IPS-18a (cell line): ENCODE results near the gene C12orf50.

Experiments used
- H3K27ac ChIP-seq: one replicate; pipeline ENCODE4 v1.5.1; 2013; ENCODE audit warnings: low read length
- H3K27me3 ChIP-seq: one replicate; pipeline ENCODE4 v1.6.1; 2013; ENCODE audit warnings: mild to moderate bottlenecking, low read length; ENCODE audit not compliant: control insufficient read depth, insufficient read depth
- H3K36me3 ChIP-seq: one replicate; pipeline ENCODE4 v1.6.1; 2013; ENCODE audit warnings: low read depth, low read length; ENCODE audit not compliant: control insufficient read depth
- H3K4me1 ChIP-seq: one replicate; pipeline ENCODE4 v1.6.1; 2013; ENCODE audit warnings: low read depth, low read length; ENCODE audit not compliant: control insufficient read depth
- H3K4me3 ChIP-seq: one replicate; pipeline ENCODE4 v1.5.1; 2013; ENCODE audit warnings: low read length
- H3K9ac ChIP-seq: one replicate; pipeline ENCODE4 v1.6.1; 2013; ENCODE audit warnings: mild to moderate bottlenecking, low read length, moderate library complexity
- H3K9me3 ChIP-seq: one replicate; pipeline ENCODE4 v1.6.1; 2013; ENCODE audit warnings: low read depth, low read length; ENCODE audit not compliant: control insufficient read depth

C12orf50 gene

DNA sequence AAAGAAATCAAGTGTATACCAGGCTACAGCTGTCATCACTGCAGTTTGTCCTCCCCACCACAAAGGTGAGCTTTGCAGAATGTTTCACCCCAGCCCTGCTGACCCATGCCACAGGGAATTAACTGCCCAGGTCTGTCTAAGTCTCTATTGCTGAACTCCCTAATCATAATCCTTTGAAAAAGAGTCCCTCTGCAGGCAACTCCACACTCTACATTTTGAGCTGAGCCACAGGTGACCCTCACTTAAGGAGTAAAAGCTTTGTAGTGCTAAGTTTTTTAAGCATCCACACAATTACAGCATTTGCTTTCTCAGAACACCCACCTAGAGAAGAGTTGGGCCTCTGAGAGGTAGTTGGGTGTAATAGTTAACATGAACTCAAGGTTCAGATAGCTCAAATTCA, 90.0 kb downstream of the C12orf50 start:
- no peak overlapping the region for H3K9ac ChIP-seq
- H3K9me3 ChIP-seq: no peaks in the 10 kb centered on the region
- H3K27ac ChIP-seq: no peak overlapping the region
- H3K27me3 ChIP-seq: no peaks in the 10 kb centered on the region
- H3K4me3 ChIP-seq: no peak overlapping the region
- no peaks in the 10 kb centered on the region for H3K4me1 ChIP-seq
- H3K36me3 ChIP-seq: no peaks in the 10 kb centered on the region

DNA sequence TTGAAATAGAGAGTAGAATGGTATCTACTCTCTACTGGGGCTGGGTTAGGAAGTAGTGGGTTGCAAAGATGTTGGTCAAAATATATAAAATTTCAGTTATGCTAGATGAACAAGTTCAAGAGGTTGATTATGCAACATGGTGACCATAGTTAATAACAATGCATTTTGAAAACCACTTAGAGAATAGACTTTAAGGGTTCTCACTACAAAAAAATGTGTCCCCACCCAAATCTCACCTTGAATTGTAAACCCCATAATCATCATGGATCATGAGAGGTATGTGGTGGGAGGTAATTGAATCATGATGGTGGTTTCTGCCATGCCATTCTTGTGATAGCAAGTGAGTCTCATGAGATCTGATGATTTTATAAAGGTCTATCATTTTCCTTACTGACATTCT, 94.0 kb downstream of the C12orf50 start:
- H3K36me3 ChIP-seq: no peaks in the 10 kb centered on the region
- no peak overlapping the region for H3K27ac ChIP-seq
- no peak overlapping the region for H3K4me3 ChIP-seq

DNA sequence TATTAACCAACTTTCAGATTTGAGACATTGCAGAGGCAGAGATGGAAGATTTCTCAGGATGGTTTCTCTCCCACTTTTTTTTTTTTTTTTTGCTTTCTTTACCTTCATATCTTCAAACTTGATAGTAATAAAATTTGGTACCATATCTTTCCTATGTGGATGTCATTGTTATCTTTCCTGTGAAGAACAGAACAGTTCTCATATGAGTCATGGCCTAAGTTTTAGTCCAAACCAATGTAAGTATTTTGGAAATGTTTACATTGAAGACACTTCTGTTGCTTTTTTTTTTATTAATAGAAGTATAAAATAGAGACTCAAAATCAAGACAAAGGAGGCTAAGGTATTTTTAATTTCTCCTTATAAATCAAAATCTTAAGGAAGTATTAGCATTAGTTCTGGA, 95.2 kb downstream of the C12orf50 start:
- no peaks in the 10 kb centered on the region for H3K27me3 ChIP-seq
- no peaks in the 10 kb centered on the region for H3K4me1 ChIP-seq
- H3K27ac ChIP-seq: no peak overlapping the region
- H3K36me3 ChIP-seq: no peaks in the 10 kb centered on the region
- H3K9ac ChIP-seq: no peak overlapping the region
- H3K9me3 ChIP-seq: no peaks in the 10 kb centered on the region
- H3K4me3 ChIP-seq: no peak overlapping the region

More for the DNA sequence above, 94.0 kb downstream of the C12orf50 start:
- H3K4me1 ChIP-seq: no peaks in the 10 kb centered on the region
- no peaks in the 10 kb centered on the region for H3K27me3 ChIP-seq
- H3K9me3 ChIP-seq: no peaks in the 10 kb centered on the region
- no peak overlapping the region for H3K9ac ChIP-seq

DNA sequence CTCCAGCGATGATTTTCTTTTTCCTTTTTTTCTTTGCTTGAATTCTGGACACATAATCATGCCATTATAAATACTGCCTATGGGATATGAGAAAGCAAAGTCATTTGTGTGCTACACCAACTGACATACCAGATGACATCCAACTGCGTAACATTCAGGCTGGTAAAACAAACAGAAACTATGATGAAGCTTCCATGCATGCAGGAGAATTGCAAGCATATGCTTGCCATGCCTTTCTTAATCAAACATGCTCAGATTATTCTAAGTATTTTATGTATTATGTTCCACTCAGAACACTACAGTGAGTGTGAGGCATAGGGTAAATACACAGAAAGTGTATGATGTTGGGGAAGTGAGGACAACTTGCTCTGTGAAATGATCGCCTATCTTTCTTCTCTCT, 97.4 kb downstream of the C12orf50 start:
- Histone ChIP-seq H3K27me3 (no peaks in the 10 kb centered on the region), H3K36me3 (no peaks in the 10 kb centered on the region), H3K9ac (no peak overlapping the region), H3K4me1 (no peaks in the 10 kb centered on the region), H3K9me3 (no peaks in the 10 kb centered on the region), H3K4me3 (no peak overlapping the region), H3K27ac (no peak overlapping the region)

DNA sequence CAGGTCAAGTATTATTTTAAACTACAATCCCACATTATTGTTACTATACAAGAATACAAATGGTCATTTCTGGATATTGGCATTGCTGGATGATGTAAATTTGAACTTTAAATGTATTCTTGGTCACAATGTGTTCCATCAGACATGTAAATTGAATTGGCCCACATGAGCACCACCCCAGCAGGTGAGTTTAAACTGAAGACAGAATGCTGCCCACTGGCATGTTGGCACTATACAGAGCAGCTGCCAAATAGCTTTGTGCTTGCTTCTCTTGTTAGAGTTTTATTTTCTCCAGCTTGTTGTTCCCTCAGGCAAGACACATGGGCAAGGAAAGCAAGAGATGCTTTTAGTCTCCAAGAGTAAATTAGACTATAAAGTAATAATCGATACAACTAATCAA, 98.6 kb downstream of the C12orf50 start:
- H3K27me3 ChIP-seq: no peaks in the 10 kb centered on the region
- no peak overlapping the region for H3K9ac ChIP-seq
- no peak overlapping the region for H3K4me3 ChIP-seq

More for the DNA sequence above, 98.6 kb downstream of the C12orf50 start:
- H3K9me3 ChIP-seq: no peaks in the 10 kb centered on the region
- no peak overlapping the region for H3K27ac ChIP-seq
- H3K36me3 ChIP-seq: no peaks in the 10 kb centered on the region
- no peaks in the 10 kb centered on the region for H3K4me1 ChIP-seq
